ENCODE data around the gene UGT1A10. TPM values are rescaled to one million over a fixed set of nuclear protein-coding genes. Genes with fewer than 3 reads are reported as not detected.

Gene UGT1A10
- total RNA-seq, 1 experiment from 2014 or later, result not detected

DNA sequence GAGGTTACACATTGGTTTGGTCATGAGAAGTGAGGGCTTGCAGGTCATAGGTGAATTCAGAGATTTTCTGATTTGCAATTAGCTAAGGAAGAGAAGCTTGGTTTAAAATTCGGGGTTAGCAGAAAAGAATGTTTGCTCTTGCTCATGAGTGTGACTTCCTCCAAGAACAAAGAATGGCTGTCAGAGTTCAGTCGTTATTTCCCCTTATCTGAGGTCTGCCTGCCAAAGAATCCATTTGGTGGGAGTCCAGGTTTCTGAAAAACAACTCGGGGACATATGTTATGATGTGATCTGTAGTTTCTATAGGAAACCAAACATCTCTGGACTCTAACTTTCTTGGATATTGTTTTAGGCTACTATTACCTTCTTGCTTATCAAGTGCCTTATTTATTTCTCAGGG, 53.3 kb downstream of the UGT1A10 start:
- Histone ChIP-seq H3K14ac (ENCODE audit: insufficient read depth, low read length) (no peak overlapping the region), H3K4me2 (ENCODE audit: insufficient read depth, insufficient read length, low read length) (no peak overlapping the region), H2AFZ (ENCODE audit: low read length) (no peak overlapping the region)

More for the DNA sequence above, 53.3 kb downstream of the UGT1A10 start:
- Histone ChIP-seq H3K27ac (ENCODE audit: insufficient read length, low read depth, low read length) (no peak overlapping the region), H2AK5ac (ENCODE audit: insufficient read length, low read length) (no peak overlapping the region), H4K91ac (ENCODE audit: insufficient read length, low read depth, low read length) (no peak overlapping the region), H2BK20ac (ENCODE audit: low read depth, low read length, poor library complexity, severe bottlenecking) (no peak overlapping the region), H3K79me1 (ENCODE audit: insufficient read depth, low read depth, low read length, poor library complexity, severe bottlenecking) (no peaks in the 10 kb centered on the region), H2BK120ac (ENCODE audit: low read depth, low read length, poor library complexity, severe bottlenecking) (no peak overlapping the region), H3K56ac (ENCODE audit: insufficient read length, low read depth, low read length) (no peak overlapping the region), H4K5ac (ENCODE audit: insufficient read length, low read depth, low read length) (no peak overlapping the region), H2BK5ac (ENCODE audit: insufficient read length, low read length) (no peak overlapping the region), H3T11ph (ENCODE audit: low read length) (no peak overlapping the region), H3K79me2 (ENCODE audit: insufficient read depth, low read length) (no peaks in the 10 kb centered on the region), H2BK12ac (ENCODE audit: insufficient read length, low read depth, low read length) (no peak overlapping the region), H4K8ac (replicated peaks; ENCODE audit: insufficient read length, low read depth, low read length) (no peak overlapping the region), H3K9ac (ENCODE audit: extremely low read depth, insufficient read length, low read length) (no peak overlapping the region), H3K23me2 (ENCODE audit: insufficient read length, low read depth, low read length, poor library complexity, severe bottlenecking) (no peaks in the 10 kb centered on the region), H4K20me1 (ENCODE audit: control insufficient read depth, insufficient read depth, insufficient read length) (no peaks in the 10 kb centered on the region), H2BK15ac (ENCODE audit: low read depth, low read length) (no peak overlapping the region), H3K18ac (ENCODE audit: insufficient read length, low read depth, low read length) (no peak overlapping the region), H3K4ac (ENCODE audit: low read depth, low read length) (no peak overlapping the region), H3K23ac (ENCODE audit: insufficient read length, low read depth, low read length) (no peak overlapping the region), H3K4me1 (ENCODE audit: insufficient read depth, low read length) (peaks cover 3% of the 10 kb centered on the region; the same call in 1 of the 2 replicates), H3K9me3 (ENCODE audit: control insufficient read depth, low read depth, low read length) (no peaks in the 10 kb centered on the region), H3K27me3 (ENCODE audit: insufficient read depth, low read length) (no peaks in the 10 kb centered on the region)
- H3K36me3 Mint-ChIP-seq (ENCODE audit: insufficient read depth in 1 of 3, low read depth in 3 of 3), result no peaks in the 10 kb centered on the region; a peak in 1 of 7 replicates
- no peak for DNase-seq
- TF ChIP-seq, protein P1, sequence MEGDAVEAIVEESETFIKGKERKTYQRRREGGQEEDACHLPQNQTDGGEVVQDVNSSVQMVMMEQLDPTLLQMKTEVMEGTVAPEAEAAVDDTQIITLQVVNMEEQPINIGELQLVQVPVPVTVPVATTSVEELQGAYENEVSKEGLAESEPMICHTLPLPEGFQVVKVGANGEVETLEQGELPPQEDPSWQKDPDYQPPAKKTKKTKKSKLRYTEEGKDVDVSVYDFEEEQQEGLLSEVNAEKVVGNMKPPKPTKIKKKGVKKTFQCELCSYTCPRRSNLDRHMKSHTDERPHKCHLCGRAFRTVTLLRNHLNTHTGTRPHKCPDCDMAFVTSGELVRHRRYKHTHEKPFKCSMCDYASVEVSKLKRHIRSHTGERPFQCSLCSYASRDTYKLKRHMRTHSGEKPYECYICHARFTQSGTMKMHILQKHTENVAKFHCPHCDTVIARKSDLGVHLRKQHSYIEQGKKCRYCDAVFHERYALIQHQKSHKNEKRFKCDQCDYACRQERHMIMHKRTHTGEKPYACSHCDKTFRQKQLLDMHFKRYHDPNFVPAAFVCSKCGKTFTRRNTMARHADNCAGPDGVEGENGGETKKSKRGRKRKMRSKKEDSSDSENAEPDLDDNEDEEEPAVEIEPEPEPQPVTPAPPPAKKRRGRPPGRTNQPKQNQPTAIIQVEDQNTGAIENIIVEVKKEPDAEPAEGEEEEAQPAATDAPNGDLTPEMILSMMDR (conservative IDR thresholded peaks at IDR 0.05), result no peak
- no peak overlapping the region for H3K4me3 Mint-ChIP-seq
- H3K27me3 Mint-ChIP-seq (ENCODE audit: low read depth), result no peaks in the 10 kb centered on the region; the same call in 1 of the 2 replicates
- no peaks in the 10 kb centered on the region; a peak in 2 of 5 replicates for H3K9me3 Mint-ChIP-seq
- no peak overlapping the region for H3K27ac Mint-ChIP-seq
- WGBS (ENCODE audit: extremely low coverage, insufficient read length, low lambda C conversion rate), result no CpG with 5 or more reads among the region's 3 CpGs
- H3K4me1 Mint-ChIP-seq, result peaks cover 24 to 29% of the 10 kb centered on the region in 2 experiments
